ENCODE measurements around the gene YIPF7. TPM values are rescaled to one million over a fixed set of nuclear protein-coding genes. Genes with fewer than 3 reads are reported as not detected.

Gene YIPF7
- total and polyA plus RNA-seq, 10 of the 15 experiments (the other 5 are each of a cell fraction or from before 2014, with no cell fraction given) = 0.39 TPM; not detected in 9

- in situ Hi-C loops (cut with MboI) = no loop called here
- CTCF ChIA-PET = no interaction called here
These were observed 33.2 kb upstream of the YIPF7 start for GRCh38 chr4:44684648-44685047.

More at GRCh38 chr4:44684648-44685047, 33.2 kb upstream of the YIPF7 start:
- no peaks in the 10 kb centered on the region for H4K20me1 ChIP-seq (ENCODE audit: control insufficient read depth, insufficient read depth)
- H3K36me3 ChIP-seq (ENCODE audit: control insufficient read depth in 2 of 2, insufficient read depth in 2 of 2, low read length in 1 of 2) = peaks cover 0 to 29% of the 10 kb centered on the region in 2 experiments; a peak in 2 of 4 replicates
- ATAC-seq (no peak), DNase-seq (ENCODE audit: low read depth, low spot score) (no peak), FAIRE-seq (no peak)
- SMC1A ChIA-PET (ENCODE audit: uncharacterized antibody, unreplicated experiment) = no interaction called here
- no peak overlapping the region for H3K27ac ChIP-seq (ENCODE audit: control insufficient read depth, insufficient read depth)
- H3K27me3 ChIP-seq (replicated peaks in 1 of 2; ENCODE audit: control insufficient read depth in 2 of 2, insufficient read depth in 2 of 2, low read length in 1 of 2) = no peaks in the 10 kb centered on the region
- H3K9ac ChIP-seq (ENCODE audit: control insufficient read depth, insufficient read depth, low read length) = no peak overlapping the region
- RAD21 ChIA-PET (ENCODE audit: unreplicated experiment) = no interaction called here
- intact Hi-C loops (cut with micrococcal nuclease; ENCODE audit: unreplicated experiment) = no loop called here
- no peak for TF ChIP-seq GABPA (IDR thresholded peaks at IDR 0.05; ENCODE audit: low read depth)
- TF ChIP-seq TBL1XR1 (IDR thresholded peaks at IDR 0.05; ENCODE audit: low read depth, low read length) = no peak
- no peak for TF ChIP-seq SMAD1 (IDR thresholded peaks at IDR 0.05; ENCODE audit: low read depth, partially characterized antibody)
- no peak for TF ChIP-seq SKIL (IDR thresholded peaks at IDR 0.05; ENCODE audit: low read depth, poor library complexity, severe bottlenecking)
- TF ChIP-seq RELB (IDR thresholded peaks at IDR 0.05; ENCODE audit: low read depth) = no peak
- no peak for TF ChIP-seq NFIC (IDR thresholded peaks at IDR 0.05; ENCODE audit: low read depth, low read length)
- TF ChIP-seq IRF4 (IDR thresholded peaks at IDR 0.05; ENCODE audit: low read depth, low read length) = no peak
- no peak for TF ChIP-seq ZSCAN29 (IDR thresholded peaks at IDR 0.05)
- TF ChIP-seq EZH2 (IDR thresholded peaks at IDR 0.05; ENCODE audit: borderline replicate concordance, control insufficient read depth, low read depth, low read length) = no peak
- no peak for TF ChIP-seq MXI1 (IDR thresholded peaks at IDR 0.05; ENCODE audit: low read depth, low read length)
- no peak for TF ChIP-seq SIN3A (IDR thresholded peaks at IDR 0.05; ENCODE audit: low read depth, low read length)
- no peak for TF ChIP-seq HCFC1 (IDR thresholded peaks at IDR 0.05; ENCODE audit: low read length)
- no peak for TF ChIP-seq FOXK2 (IDR thresholded peaks at IDR 0.05)
- no peak for TF ChIP-seq POU2F2 (IDR thresholded peaks at IDR 0.05; ENCODE audit: borderline replicate concordance, low read depth, low read length)
- TF ChIP-seq TCF12 (IDR thresholded peaks at IDR 0.05; ENCODE audit: low read depth, low read length) = no peak
- no peak for TF ChIP-seq EP300 (IDR thresholded peaks at IDR 0.05; ENCODE audit: borderline replicate concordance in 1 of 2, control insufficient read depth in 1 of 2, low read depth in 2 of 2, low read length in 2 of 2)
- no peak for TF ChIP-seq BACH1 (IDR thresholded peaks at IDR 0.05; ENCODE audit: borderline replicate concordance)
- no peak for TF ChIP-seq ZNF207 (IDR thresholded peaks at IDR 0.05; ENCODE audit: borderline replicate concordance)
- TF ChIP-seq SMC3 (IDR thresholded peaks at IDR 0.05; ENCODE audit: borderline replicate concordance, low read length) = no peak
- no peak overlapping the region for H3K4me2 ChIP-seq (ENCODE audit: control insufficient read depth, insufficient read depth)
- H3K9me3 ChIP-seq (replicated peaks; ENCODE audit: control insufficient read depth, insufficient read depth, low read length) = no peaks in the 10 kb centered on the region
- BruUV-seq (replicated peaks) = no TSS peak
- no peak overlapping the region for H2AFZ ChIP-seq (ENCODE audit: control insufficient read depth, low read depth, low read length)
- POLR2A ChIA-PET = no interaction called here
- WGBS (ENCODE audit: insufficient coverage, insufficient replicate concordance, low lambda C conversion rate, missing lambda C conversion rate) = 86% methylated on average over 1 of the region's 1 CpG
- H3K4me1 ChIP-seq (ENCODE audit: control insufficient read depth, insufficient read depth, low read length) = no peaks in the 10 kb centered on the region; the same call in 1 of the 2 replicates
- peaks cover 25% of the 10 kb centered on the region for H3K79me2 ChIP-seq (ENCODE audit: control insufficient read depth, insufficient read depth, low read length)
- no peak overlapping the region for H3K4me3 ChIP-seq
